Activated CD8-positive, alpha-beta T cell treated with anti-CD3 and anti-CD28 coated beads for 36 hours (primary cell): ENCODE results near the gene KCNMB1. TPM values are rescaled to one million over a fixed set of nuclear protein-coding genes. Genes with fewer than 3 reads are reported as not detected.

Experiments
- ATAC-seq: fragments of 200-7000 bp; cut with Tn5 transposase; one replicate; pipeline ENCODE4 v1.10.0; 2021; ENCODE audit warnings: mild to moderate bottlenecking, moderate library complexity
- CTCF ChIA-PET: fragments of 350-600 bp; sonication (Branson Sonifier 250); formaldehyde crosslinking; loops from one replicate; lab custom pipeline; 2021; ENCODE audit warnings: antibody characterized with exemption; lab: Charles Lee
- POLR2A ChIA-PET: fragments of 350-600 bp; sonication (Branson Sonifier 250); formaldehyde crosslinking; loops from one replicate; lab custom pipeline; 2021; ENCODE audit warnings: antibody characterized with exemption; lab: Charles Lee
- DNase-seq: peaks from one replicate; pipeline ENCODE4 v3.0.0-alpha.2; 2020
- H3K27ac Mint-ChIP-seq: one replicate; pipeline ENCODE4 v1.8.0; 2021; ENCODE audit warnings: mild to moderate bottlenecking, mixed read lengths
- H3K27me3 Mint-ChIP-seq: one replicate; pipeline ENCODE4 v1.8.0; 2021; ENCODE audit warnings: mixed read lengths
- H3K36me3 Mint-ChIP-seq: one replicate; pipeline ENCODE4 v1.8.0; 2021; ENCODE audit warnings: low read depth, mixed read lengths
- H3K4me1 Mint-ChIP-seq: one replicate; pipeline ENCODE4 v1.8.0; 2021; ENCODE audit warnings: low read depth, mixed read lengths
- H3K4me3 Mint-ChIP-seq: one replicate; pipeline ENCODE4 v1.8.0; 2021; ENCODE audit warnings: mild to moderate bottlenecking, moderate library complexity, mixed read lengths
- H3K9me3 Mint-ChIP-seq: one replicate; pipeline ENCODE4 v1.8.0; 2021; ENCODE audit warnings: mixed read lengths
- CTCF ChIP-seq: fragments of 200-600 bp; IDR thresholded peaks from one replicate; pipeline ENCODE4 v1.8.0; 2022; ENCODE audit warnings: antibody characterized with exemption, mild to moderate bottlenecking
- intact Hi-C: fragments of 100-400 bp; cut with micrococcal nuclease; formaldehyde crosslinking; loops from one replicate; pipeline ENCODE4 v1.10.0; 2022
- total RNA-seq, 2 experiments: library from RNA; stranded (reverse); gene quantifications; one replicate each; pipeline ENCODE4 v1.2.3, GENCODE V29; 2021

Gene KCNMB1
- total RNA-seq, 2 experiments from 2014 or later, result not detected

- no peak for TF ChIP-seq CTCF
- DNase-seq (no peak), ATAC-seq (no peak)
- Mint-ChIP-seq H3K36me3 (no peaks in the 10 kb centered on the region), H3K27ac (no peak overlapping the region), H3K9me3 (no peaks in the 10 kb centered on the region), H3K27me3 (no peaks in the 10 kb centered on the region), H3K4me3 (no peak overlapping the region), H3K4me1 (no peaks in the 10 kb centered on the region)
- ChIA-PET CTCF (interaction anchor here (0.8 to 3.4 kb wide), 6 partner anchors 17 to 221 kb away, joined by 3 to 17 read pairs (median 4); no protein-coding TSS in a partner anchor), POLR2A (no interaction called here)
- intact Hi-C loops, result no loop called here
These were observed 15.2 kb upstream of the KCNMB1 start for GRCh38 chr5:170404398-170404797.

- DNase-seq, result no peak
- no peaks in the 10 kb centered on the region for H3K4me1 Mint-ChIP-seq
- no peak for TF ChIP-seq CTCF
- no peak for ATAC-seq
- no peaks in the 10 kb centered on the region for H3K36me3 Mint-ChIP-seq
- no peak overlapping the region for H3K27ac Mint-ChIP-seq
- intact Hi-C loops, result no loop called here
- POLR2A ChIA-PET, result no interaction called here
- CTCF ChIA-PET, result interaction anchor here (0.8 to 1.3 kb wide), 4 partner anchors 32 to 220 kb away, joined by 3 to 5 read pairs (median 3); no protein-coding TSS in a partner anchor
- H3K4me3 Mint-ChIP-seq, result no peak overlapping the region
- H3K9me3 Mint-ChIP-seq, result no peaks in the 10 kb centered on the region
- no peaks in the 10 kb centered on the region for H3K27me3 Mint-ChIP-seq
These were observed 14.5 kb upstream of the KCNMB1 start for GRCh38 chr5:170403675-170404074.

GRCh38 chr5:170402508-170402907, 13.3 kb upstream of the KCNMB1 start:
- no peaks in the 10 kb centered on the region for H3K9me3 Mint-ChIP-seq
- H3K27ac Mint-ChIP-seq, result no peak overlapping the region
- H3K36me3 Mint-ChIP-seq, result no peaks in the 10 kb centered on the region
- H3K4me3 Mint-ChIP-seq, result no peak overlapping the region
- ChIA-PET POLR2A (no interaction called here), CTCF (no interaction called here)
- no peaks in the 10 kb centered on the region for H3K27me3 Mint-ChIP-seq
- no peak for TF ChIP-seq CTCF
- no peaks in the 10 kb centered on the region for H3K4me1 Mint-ChIP-seq
- peak; percentile 9 for DNase-seq
- intact Hi-C loops, result no loop called here
- no peak for ATAC-seq

DNA sequence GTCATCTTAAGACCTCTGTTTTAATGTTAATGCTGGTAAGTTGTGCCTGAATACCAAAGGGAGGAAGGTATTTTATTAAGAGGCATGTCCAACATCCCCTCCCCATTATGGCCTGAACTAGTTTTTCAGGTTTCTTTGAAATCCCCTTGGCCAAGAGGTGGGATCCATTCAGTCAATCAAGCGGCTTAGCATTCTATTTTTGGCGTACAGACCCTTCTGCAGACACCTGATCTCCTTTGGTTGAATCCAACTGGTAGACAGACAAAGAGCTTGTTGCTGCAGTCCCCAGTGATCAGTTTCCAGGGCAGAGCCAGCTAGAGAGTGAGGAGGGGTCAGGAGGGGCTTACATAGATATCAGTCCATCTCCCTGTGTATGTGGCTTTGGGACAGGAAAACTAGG, 7.9 kb upstream of the KCNMB1 start:
- no peak for ATAC-seq
- Mint-ChIP-seq H3K4me3 (no peak overlapping the region), H3K36me3 (no peaks in the 10 kb centered on the region), H3K9me3 (no peaks in the 10 kb centered on the region), H3K27ac (no peak overlapping the region), H3K27me3 (no peaks in the 10 kb centered on the region), H3K4me1 (peaks cover 12% of the 10 kb centered on the region)
- DNase-seq, result no peak
- TF ChIP-seq CTCF, result no peak
- CTCF ChIA-PET, result no interaction called here
- POLR2A ChIA-PET, result no interaction called here
- intact Hi-C loops, result no loop called here

- Mint-ChIP-seq H3K27ac (peak overlapping the region; percentile 22), H3K27me3 (no peaks in the 10 kb centered on the region), H3K36me3 (no peaks in the 10 kb centered on the region), H3K4me3 (no peak overlapping the region), H3K9me3 (no peaks in the 10 kb centered on the region), H3K4me1 (peaks cover 12% of the 10 kb centered on the region)
- no peak for ATAC-seq
- POLR2A ChIA-PET, result interaction anchor here (0.6 kb wide), 1 partner anchor 36 kb away, joined by 3 read pairs; no protein-coding TSS in a partner anchor
- no peak for TF ChIP-seq CTCF
- CTCF ChIA-PET, result interaction anchor here (1.3 kb wide), 1 partner anchor 32 kb away, joined by 3 read pairs; no protein-coding TSS in a partner anchor
- no peak for DNase-seq
- intact Hi-C loops, result no loop called here
These were observed 4.8 kb upstream of the KCNMB1 start for GRCh38 chr5:170393958-170394357.
